Measurements from ENCODE around the gene ACSS1. TPM values are rescaled to one million over a fixed set of nuclear protein-coding genes. Genes with fewer than 3 reads are reported as not detected.

ACSS1 gene
- total RNA-seq, 1 experiment from 2014 or later: 0.51 TPM

DNA sequence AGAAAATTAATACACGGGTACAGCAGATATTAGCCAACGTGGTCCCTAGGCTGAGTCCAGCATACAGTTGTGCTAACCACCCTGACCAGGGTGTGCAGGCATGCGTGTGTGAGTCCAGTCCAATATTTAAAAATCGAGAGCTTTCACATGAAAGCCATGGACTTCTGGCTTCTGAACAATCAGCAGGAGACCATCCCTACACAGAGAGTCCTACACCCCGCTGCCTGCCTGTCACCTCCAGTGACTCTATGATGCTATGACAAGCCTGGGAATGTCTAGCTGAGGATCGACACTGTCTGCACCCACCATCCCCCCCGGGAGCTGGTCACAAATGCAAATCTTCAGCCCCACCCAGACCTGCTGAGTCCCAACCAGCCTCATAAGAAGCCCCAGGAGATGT lies 7.9 kb downstream of the ACSS1 start:
- intact Hi-C loops (cut with micrococcal nuclease): no loop called here
- no peak for DNase-seq (ENCODE audit: unreplicated experiment)
- Mint-ChIP-seq H3K4me3 (ENCODE audit: unreplicated experiment) (no peak overlapping the region), H3K9me3 (ENCODE audit: unreplicated experiment) (no peaks in the 10 kb centered on the region), H3K36me3 (ENCODE audit: insufficient read depth, unreplicated experiment) (no peaks in the 10 kb centered on the region), H3K27ac (ENCODE audit: low read depth, unreplicated experiment) (no peak overlapping the region), H3K27me3 (ENCODE audit: insufficient read depth, unreplicated experiment) (peaks cover 56% of the 10 kb centered on the region), H3K4me1 (ENCODE audit: insufficient read depth, unreplicated experiment) (peaks cover 10% of the 10 kb centered on the region)
- TF ChIP-seq CTCF (IDR thresholded peaks at IDR 0.05; ENCODE audit: unreplicated experiment): no peak
- BruUV-seq (replicated peaks): no TSS peak
- ChIA-PET CTCF (interaction anchor here (0.6 kb wide), 1 partner anchor 129 kb away, joined by 4 read pairs; no protein-coding TSS in a partner anchor), POLR2A (interaction anchor here (0.7 to 1.6 kb wide), 3 partner anchors 9 to 13 kb away, joined by 3 to 6 read pairs (median 3); partner anchors contain the start of gene ACSS1)

GRCh38 chr20:25049261-25050060 lies 8.5 kb downstream of the ACSS1 start:
- no peak for DNase-seq (ENCODE audit: unreplicated experiment)
- CTCF ChIA-PET: no interaction called here
- intact Hi-C loops (cut with micrococcal nuclease): no loop called here
- H3K27ac Mint-ChIP-seq (ENCODE audit: low read depth, unreplicated experiment): no peak overlapping the region
- TF ChIP-seq CTCF (IDR thresholded peaks at IDR 0.05; ENCODE audit: unreplicated experiment): no peak
- no peaks in the 10 kb centered on the region for H3K36me3 Mint-ChIP-seq (ENCODE audit: insufficient read depth, unreplicated experiment)
- H3K4me3 Mint-ChIP-seq (ENCODE audit: unreplicated experiment): no peak overlapping the region
- POLR2A ChIA-PET: interaction anchor here (0.6 to 1.6 kb wide), 4 partner anchors 9 to 358 kb away, joined by 3 to 6 read pairs (median 3); partner anchors contain the start of genes ACSS1 and GINS1
- peaks cover 6% of the 10 kb centered on the region for H3K4me1 Mint-ChIP-seq (ENCODE audit: insufficient read depth, unreplicated experiment)
- no TSS peak for BruUV-seq (replicated peaks)
- H3K27me3 Mint-ChIP-seq (ENCODE audit: insufficient read depth, unreplicated experiment): peaks cover 56% of the 10 kb centered on the region
- no peaks in the 10 kb centered on the region for H3K9me3 Mint-ChIP-seq (ENCODE audit: unreplicated experiment)

DNA sequence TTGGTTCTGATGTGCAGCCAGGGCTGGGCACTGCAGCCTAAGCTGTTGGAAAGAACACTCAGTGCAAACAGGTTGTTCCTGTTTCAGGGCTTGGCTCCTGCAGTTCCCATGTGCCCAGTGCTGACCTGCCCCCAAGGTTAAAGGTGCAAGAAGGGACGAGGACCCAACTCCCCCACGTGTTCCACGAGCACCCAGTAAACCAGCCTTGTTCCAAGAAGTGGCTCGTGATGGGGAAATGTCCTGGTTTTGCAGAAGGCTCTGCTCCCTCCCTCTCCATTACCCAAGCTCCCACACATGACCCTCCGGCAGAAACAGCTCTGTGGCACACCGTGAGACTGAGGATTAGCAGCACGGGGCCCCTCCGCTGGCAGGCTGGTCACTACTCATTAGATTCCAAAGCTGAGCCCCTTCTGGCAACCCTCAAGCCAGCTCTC lies 9.4 kb downstream of the ACSS1 start:
- intact Hi-C loops (cut with micrococcal nuclease): no loop called here
- Mint-ChIP-seq H3K4me3 (ENCODE audit: unreplicated experiment) (no peak overlapping the region), H3K4me1 (ENCODE audit: insufficient read depth, unreplicated experiment) (peaks cover 6% of the 10 kb centered on the region), H3K27ac (ENCODE audit: low read depth, unreplicated experiment) (no peak overlapping the region), H3K27me3 (ENCODE audit: insufficient read depth, unreplicated experiment) (peaks cover 56% of the 10 kb centered on the region), H3K36me3 (ENCODE audit: insufficient read depth, unreplicated experiment) (no peaks in the 10 kb centered on the region), H3K9me3 (ENCODE audit: unreplicated experiment) (no peaks in the 10 kb centered on the region)
- DNase-seq (ENCODE audit: unreplicated experiment): no peak
- BruUV-seq (replicated peaks): no TSS peak
- TF ChIP-seq CTCF (IDR thresholded peaks at IDR 0.05; ENCODE audit: unreplicated experiment): no peak
- ChIA-PET POLR2A (interaction anchor here (1.6 kb wide), 1 partner anchor 10 kb away, joined by 6 read pairs; the partner anchor contains the start of gene ACSS1), CTCF (interaction anchor here (1.5 kb wide), 1 partner anchor 55 kb away, joined by 5 read pairs; no protein-coding TSS in a partner anchor)

GRCh38 chr20:25047766-25048165 lies 10.2 kb downstream of the ACSS1 start:
- no peak for DNase-seq (ENCODE audit: unreplicated experiment)
- H3K9me3 Mint-ChIP-seq (ENCODE audit: unreplicated experiment): no peaks in the 10 kb centered on the region
- no peak for TF ChIP-seq CTCF (IDR thresholded peaks at IDR 0.05; ENCODE audit: unreplicated experiment)
- H3K36me3 Mint-ChIP-seq (ENCODE audit: insufficient read depth, unreplicated experiment): no peaks in the 10 kb centered on the region
- no peak overlapping the region for H3K4me3 Mint-ChIP-seq (ENCODE audit: unreplicated experiment)
- POLR2A ChIA-PET: no interaction called here
- CTCF ChIA-PET: interaction anchor here (0.7 to 3.0 kb wide), 7 partner anchors 12 to 238 kb away, joined by 3 to 12 read pairs (median 4); no protein-coding TSS in a partner anchor
- no TSS peak for BruUV-seq (replicated peaks)
- H3K4me1 Mint-ChIP-seq (ENCODE audit: insufficient read depth, unreplicated experiment): peaks cover 6% of the 10 kb centered on the region
- intact Hi-C loops (cut with micrococcal nuclease): no loop called here
- peaks cover 64% of the 10 kb centered on the region for H3K27me3 Mint-ChIP-seq (ENCODE audit: insufficient read depth, unreplicated experiment)
- no peak overlapping the region for H3K27ac Mint-ChIP-seq (ENCODE audit: low read depth, unreplicated experiment)

Data from MCF 10A (cell line).